HepG2 (cell line): ENCODE measurements around the gene CDO1. TPM values are rescaled to one million over a fixed set of nuclear protein-coding genes. Genes with fewer than 3 reads are reported as not detected.

Source experiments
- ATAC-seq: fragments of 200-7000 bp; cut with Tn5 transposase; 3 replicates; pipeline ENCODE4 v1.9.1; 2020; ENCODE audit warnings: mild to moderate bottlenecking, moderate library complexity
- BruUV-seq: library from RNA; stranded (reverse); fragments of 400-500 nt; replicated peaks from 2 replicates; lab custom pipeline; 2021; lab: Mats Ljungman, UMichigan
- CTCF ChIA-PET: fragments of 300-600 bp; formaldehyde crosslinking; extraction: SDS; loops from one replicate; lab custom pipeline; 2021; ENCODE audit warnings: low total read pairs, inconsistent platforms, low intra/inter-chr PET ratio; lab: Yijun Ruan, JAX
- POLR2A ChIA-PET: fragments of 350-600 bp; sonication (Branson Sonifier 250); formaldehyde crosslinking; loops from one replicate; lab custom pipeline; 2020; ENCODE audit warnings: antibody characterized with exemption, inconsistent platforms; lab: Yijun Ruan, JAX
- DNase-seq: peaks from one replicate; pipeline ENCODE4 v3.0.0-alpha.2; 2015; ENCODE audit warnings: low spot score
- FAIRE-seq: peaks from 3 replicates; lab custom pipeline; 2011; peaks lifted over from hg19 to GRCh38; lab: Jason Lieb, UNC
- H2AFZ ChIP-seq: one replicate; pipeline ENCODE4 v1.6.1; 2011; ENCODE audit warnings: low read length, inconsistent platforms
- H3K27ac ChIP-seq: fragments of 300-600 bp; 3 replicates; pipeline ENCODE4 v1.8.0; 2011; ENCODE audit warnings: mixed run types, mild to moderate bottlenecking, mixed read lengths, low read length, inconsistent platforms; ENCODE audit not compliant: insufficient read depth; ENCODE audit errors: extremely low read length
- H3K27me3 ChIP-seq, 2 experiments: fragments of 200-600 bp in 1 of 2; 2 replicates in 1 of 2; 3 replicates in 1 of 2; pipeline versions ENCODE4 v1.6.0 to v1.8.0; 2011; ENCODE audit warnings: low read length in 2 of 2, mild to moderate bottlenecking in 2 of 2, moderate library complexity in 2 of 2, inconsistent platforms in 1 of 2; ENCODE audit not compliant: insufficient read depth in 2 of 2, control insufficient read depth in 1 of 2
- H3K36me3 ChIP-seq, 2 experiments: fragments of 200-600 bp in 1 of 2; replicated peaks in 1 of 2; 2 replicates in 1 of 2; 3 replicates in 1 of 2; pipeline versions ENCODE4 v1.5.1 to v1.8.0; 2011; ENCODE audit warnings: low read length in 2 of 2, inconsistent platforms in 1 of 2; ENCODE audit not compliant: insufficient read depth in 2 of 2, control insufficient read depth in 1 of 2
- H3K4me1 ChIP-seq: 2 replicates; pipeline ENCODE4 v1.5.1; 2012; ENCODE audit warnings: low read length, inconsistent platforms; ENCODE audit not compliant: insufficient read depth
- H3K4me2 ChIP-seq: 2 replicates; pipeline ENCODE4 v1.6.0; 2011; ENCODE audit warnings: low read depth, low read length, inconsistent platforms
- H3K4me3 ChIP-seq, 3 experiments: fragments of 200-600 bp in 1 of 3; sonication (generic), shearing (Covaris generic) in 1 of 3; replicated peaks in 1 of 3; 2 replicates each; pipeline ENCODE4 v1.5.1; 2011 to 2016; ENCODE audit warnings: low read length in 3 of 3, inconsistent platforms in 2 of 3, low read depth in 2 of 3, mild to moderate bottlenecking in 2 of 3, control low read depth in 1 of 3, mixed read lengths in 1 of 3; ENCODE audit not compliant: insufficient read depth in 1 of 3
- H3K79me2 ChIP-seq: one replicate; pipeline ENCODE4 v1.6.1; 2011; ENCODE audit warnings: low read length, inconsistent platforms; ENCODE audit not compliant: insufficient read depth
- H3K9ac ChIP-seq: 2 replicates; pipeline ENCODE4 v1.6.0; 2011; ENCODE audit warnings: mild to moderate bottlenecking, low read depth, low read length, inconsistent platforms; ENCODE audit not compliant: insufficient read depth
- H3K9me3 ChIP-seq: 2 replicates; pipeline ENCODE4 v1.5.1; 2012; ENCODE audit warnings: mild to moderate bottlenecking, low read length
- H4K20me1 ChIP-seq: 2 replicates; pipeline ENCODE4 v1.6.0; 2011; ENCODE audit warnings: inconsistent platforms, mild to moderate bottlenecking, low read length, moderate library complexity; ENCODE audit not compliant: insufficient read depth
- ARID2 ChIP-seq: sonication (generic); formaldehyde crosslinking; IDR thresholded peaks from 2 replicates; pipeline ENCODE4 v1.8.1; 2022; ENCODE audit warnings: mild to moderate bottlenecking, missing genetic modification reagents, borderline replicate concordance
- BRF2 ChIP-seq: sonication (generic); formaldehyde crosslinking; IDR thresholded peaks from 2 replicates; pipeline ENCODE4 v1.8.1; 2022; ENCODE audit warnings: mild to moderate bottlenecking, missing genetic modification reagents
- CSRNP1 ChIP-seq: sonication (generic); formaldehyde crosslinking; IDR thresholded peaks from 2 replicates; pipeline ENCODE4 v1.8.1; 2023; ENCODE audit warnings: mild to moderate bottlenecking, missing genetic modification reagents
- FOXM1 ChIP-seq: sonication (generic); formaldehyde crosslinking; IDR thresholded peaks from 2 replicates; pipeline ENCODE4 v1.5.0; 2020; ENCODE audit warnings: missing genetic modification reagents
- HNRNPL ChIP-seq: fragments of 200-400 bp; formaldehyde crosslinking; IDR thresholded peaks from 2 replicates; pipeline ENCODE4 v1.6.1; 2017; ENCODE audit warnings: mild to moderate bottlenecking, low read depth, low read length
- JUN ChIP-seq: sonication (generic); formaldehyde crosslinking; IDR thresholded peaks from 2 replicates; pipeline ENCODE4 v1.4.0; 2020; ENCODE audit warnings: mild to moderate bottlenecking, missing genetic modification reagents
- MAFF ChIP-seq: IDR thresholded peaks from 2 replicates; pipeline ENCODE4 v1.6.1; 2011; ENCODE audit warnings: low read depth, low read length, improper control_type of control experiment
- MXD4 ChIP-seq: IDR thresholded peaks from 2 replicates; pipeline ENCODE4 v1.6.1; 2016; ENCODE audit warnings: mild to moderate bottlenecking, missing biosample characterization, missing genetic modification reagents
- POLR2AphosphoS2 ChIP-seq: IDR thresholded peaks from 2 replicates; pipeline ENCODE4 v1.6.1; 2011; ENCODE audit warnings: low read depth, low read length, improper control_type of control experiment
- SKIL ChIP-seq: sonication (generic); formaldehyde crosslinking; IDR thresholded peaks from 2 replicates; pipeline ENCODE4 v1.8.0; 2022; ENCODE audit warnings: missing genetic modification reagents, mild to moderate bottlenecking, moderate library complexity, borderline replicate concordance
- ZFP37 ChIP-seq: sonication (generic); formaldehyde crosslinking; IDR thresholded peaks from 2 replicates; pipeline ENCODE4 v1.4.0; 2020; ENCODE audit warnings: missing genetic modification reagents, borderline replicate concordance
- ZKSCAN5 ChIP-seq: sonication (generic); formaldehyde crosslinking; IDR thresholded peaks from 2 replicates; pipeline ENCODE4 v1.5.1; 2020; ENCODE audit warnings: mild to moderate bottlenecking, missing genetic modification reagents
- ZNF136 ChIP-seq: sonication (generic); formaldehyde crosslinking; IDR thresholded peaks from 2 replicates; pipeline ENCODE4 v1.8.1; 2022; ENCODE audit warnings: low read depth, mild to moderate bottlenecking, moderate library complexity, missing genetic modification reagents
- ZNF280D ChIP-seq: sonication (generic); formaldehyde crosslinking; IDR thresholded peaks from 2 replicates; pipeline ENCODE4 v1.5.1; 2020; ENCODE audit warnings: mild to moderate bottlenecking, missing genetic modification reagents
- ZNF746 ChIP-seq: sonication (generic); formaldehyde crosslinking; IDR thresholded peaks from 2 replicates; pipeline ENCODE4 v1.8.0; 2022; ENCODE audit warnings: mild to moderate bottlenecking, missing genetic modification reagents
- WGBS: methylation state at CpG from one replicate; pipeline ENCODE4 v1.1.6; 2017; ENCODE audit warnings: low lambda C conversion rate; 5-methylcytosine and 5-hydroxymethylcytosine counted together
- in situ Hi-C: cut with HindIII; loops from 2 replicates; pipeline ENCODE4 v1.10.0; 2017; ENCODE audit warnings: low pct_unique_long_range_greater_than_20kb; ENCODE audit not compliant: extremely low pct_ligation_motif_present
- intact Hi-C: fragments of 100-400 bp; cut with micrococcal nuclease; formaldehyde crosslinking; loops from one replicate; pipeline ENCODE4 v1.10.0; 2022; ENCODE audit not compliant: unreplicated experiment
- polyA plus RNA-seq, 8 experiments: library from polyadenylated mRNA; depleted of rRNA in 3 of 8; stranded (reverse) in 7 of 8; unstranded in 1 of 8; fragments of >200 nt; fragmentation: Illumina TruSeq in 4 of 8; extraction: Trizol in 4 of 8; gene quantifications; 2 replicates each; pipeline versions ENCODE4 v1.2.1 to v1.2.3, GENCODE V29; 2011 to 2016; ENCODE audit warnings: low read depth in 4 of 8, missing spikeins in 1 of 8, mixed read lengths in 1 of 8; ENCODE audit not compliant: insufficient read depth in 1 of 8
- total RNA-seq, 5 experiments: library from RNA; depleted of rRNA; stranded (reverse); fragments of >200 nt; fragmentation: Illumina TruSeq; extraction: Trizol; gene quantifications; 2 replicates each; pipeline ENCODE4 v1.2.3, GENCODE V29; 2016; ENCODE audit warnings: low read depth in 1 of 5

CDO1 gene
- total and polyA plus RNA-seq, 2 of the 13 experiments (the other 11 are each of a cell fraction or from before 2014, with no cell fraction given): 3.2 to 4.4 TPM

GRCh38 chr5:115758356-115758755 lies 58.1 kb downstream of the CDO1 start (continued):
- TF ChIP-seq BRF2 (CRISPR knock-in tag): no peak
- no peak for TF ChIP-seq MXD4 (CRISPR knock-in tag)
- no peak for TF ChIP-seq HNRNPL
- TF ChIP-seq FOXM1 (CRISPR knock-in tag): no peak
- TF ChIP-seq JUN (CRISPR knock-in tag): no peak
- TF ChIP-seq ZFP37 (CRISPR knock-in tag): no peak

GRCh38 chr5:115755675-115756074 lies 60.8 kb downstream of the CDO1 start:
- Histone ChIP-seq H3K27ac (no peak overlapping the region), H3K9me3 (no peaks in the 10 kb centered on the region), H3K4me2 (no peak overlapping the region), H3K4me1 (no peaks in the 10 kb centered on the region), H3K27me3 (no peaks in the 10 kb centered on the region), H4K20me1 (no peaks in the 10 kb centered on the region), H3K9ac (no peak overlapping the region), H3K4me3 (no peak overlapping the region), H2AFZ (no peak overlapping the region), H3K79me2 (no peaks in the 10 kb centered on the region), H3K36me3 (no peaks in the 10 kb centered on the region)
- CTCF ChIA-PET: no interaction called here
- TF ChIP-seq MAFF: no peak
- no peak for TF ChIP-seq ARID2 (CRISPR knock-in tag)
- no peak for TF ChIP-seq ZNF280D (CRISPR knock-in tag)
- TF ChIP-seq ZNF746 (CRISPR knock-in tag): no peak
- no peak for TF ChIP-seq CSRNP1
- no peak for TF ChIP-seq ZKSCAN5 (CRISPR knock-in tag)
- TF ChIP-seq SKIL (CRISPR knock-in tag): no peak
- no peak for TF ChIP-seq ZNF136 (CRISPR knock-in tag)
- TF ChIP-seq POLR2AphosphoS2: no peak
- no peak for DNase-seq
- ATAC-seq: no peak
- POLR2A ChIA-PET: no interaction called here
- intact Hi-C loops: no loop called here
- no TSS peak for BruUV-seq
- in situ Hi-C loops: no loop called here
- FAIRE-seq: no peak
- 0% methylated on average over 1 of the region's 1 CpG for WGBS
